C4-2B (cell line): ENCODE measurements around the gene OVCH1.

ENCODE experiments used
- H3K27ac ChIP-seq: fragments of 450-650 bp; 2 replicates; pipeline ENCODE4 v1.5.1; 2017
- ZFX ChIP-seq: fragments of 450-650 bp; IDR thresholded peaks from 2 replicates; pipeline ENCODE4 v1.6.1; 2017
- TF ChIP-seq, protein P1 (sequence below): fragments of 450-650 bp; conservative IDR thresholded peaks from 2 replicates; pipeline ENCODE4 v1.5.1; 2017; ENCODE audit warnings: mild to moderate bottlenecking

OVCH1 gene, protein sequence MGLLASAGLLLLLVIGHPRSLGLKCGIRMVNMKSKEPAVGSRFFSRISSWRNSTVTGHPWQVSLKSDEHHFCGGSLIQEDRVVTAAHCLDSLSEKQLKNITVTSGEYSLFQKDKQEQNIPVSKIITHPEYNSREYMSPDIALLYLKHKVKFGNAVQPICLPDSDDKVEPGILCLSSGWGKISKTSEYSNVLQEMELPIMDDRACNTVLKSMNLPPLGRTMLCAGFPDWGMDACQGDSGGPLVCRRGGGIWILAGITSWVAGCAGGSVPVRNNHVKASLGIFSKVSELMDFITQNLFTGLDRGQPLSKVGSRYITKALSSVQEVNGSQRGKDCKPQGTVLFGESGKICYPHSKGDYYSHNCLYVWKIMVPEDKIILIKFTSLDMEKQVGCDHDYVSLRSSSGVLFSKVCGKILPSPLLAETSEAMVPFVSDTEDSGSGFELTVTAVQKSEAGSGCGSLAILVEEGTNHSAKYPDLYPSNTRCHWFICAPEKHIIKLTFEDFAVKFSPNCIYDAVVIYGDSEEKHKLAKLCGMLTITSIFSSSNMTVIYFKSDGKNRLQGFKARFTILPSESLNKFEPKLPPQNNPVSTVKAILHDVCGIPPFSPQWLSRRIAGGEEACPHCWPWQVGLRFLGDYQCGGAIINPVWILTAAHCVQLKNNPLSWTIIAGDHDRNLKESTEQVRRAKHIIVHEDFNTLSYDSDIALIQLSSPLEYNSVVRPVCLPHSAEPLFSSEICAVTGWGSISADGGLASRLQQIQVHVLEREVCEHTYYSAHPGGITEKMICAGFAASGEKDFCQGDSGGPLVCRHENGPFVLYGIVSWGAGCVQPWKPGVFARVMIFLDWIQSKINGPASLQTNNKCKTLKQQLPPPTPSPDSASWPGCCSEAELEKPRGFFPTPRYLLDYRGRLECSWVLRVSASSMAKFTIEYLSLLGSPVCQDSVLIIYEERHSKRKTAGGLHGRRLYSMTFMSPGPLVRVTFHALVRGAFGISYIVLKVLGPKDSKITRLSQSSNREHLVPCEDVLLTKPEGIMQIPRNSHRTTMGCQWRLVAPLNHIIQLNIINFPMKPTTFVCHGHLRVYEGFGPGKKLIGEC

DNA sequence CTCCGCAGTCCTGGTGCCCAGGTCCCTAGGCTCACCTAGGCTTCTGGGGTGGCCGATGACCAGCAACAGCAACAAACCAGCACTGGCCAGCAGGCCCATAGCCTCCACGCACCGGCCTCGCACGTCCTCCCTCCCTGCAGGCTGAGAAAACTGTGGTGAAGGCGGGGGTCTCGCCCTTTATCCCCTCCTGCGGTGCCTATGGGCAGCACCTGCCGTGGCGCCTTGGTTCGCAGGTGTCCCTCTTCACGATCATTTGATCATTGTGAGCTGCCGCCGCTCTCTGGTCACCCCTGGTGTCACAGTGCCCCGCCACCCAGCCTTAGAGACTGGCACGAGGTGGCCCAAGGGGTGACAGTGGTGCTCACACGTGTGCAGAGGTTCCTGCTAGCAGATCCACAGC lies at the start of gene OVCH1:
TSS of gene OVCH1 (minus strand) at position 99 of the 400 bp plus-strand sequence. CDS start at position 99, 0 bp downstream.
- no peak within 1 kb of the TSS for H3K27ac ChIP-seq
- TF ChIP-seq, protein P1, sequence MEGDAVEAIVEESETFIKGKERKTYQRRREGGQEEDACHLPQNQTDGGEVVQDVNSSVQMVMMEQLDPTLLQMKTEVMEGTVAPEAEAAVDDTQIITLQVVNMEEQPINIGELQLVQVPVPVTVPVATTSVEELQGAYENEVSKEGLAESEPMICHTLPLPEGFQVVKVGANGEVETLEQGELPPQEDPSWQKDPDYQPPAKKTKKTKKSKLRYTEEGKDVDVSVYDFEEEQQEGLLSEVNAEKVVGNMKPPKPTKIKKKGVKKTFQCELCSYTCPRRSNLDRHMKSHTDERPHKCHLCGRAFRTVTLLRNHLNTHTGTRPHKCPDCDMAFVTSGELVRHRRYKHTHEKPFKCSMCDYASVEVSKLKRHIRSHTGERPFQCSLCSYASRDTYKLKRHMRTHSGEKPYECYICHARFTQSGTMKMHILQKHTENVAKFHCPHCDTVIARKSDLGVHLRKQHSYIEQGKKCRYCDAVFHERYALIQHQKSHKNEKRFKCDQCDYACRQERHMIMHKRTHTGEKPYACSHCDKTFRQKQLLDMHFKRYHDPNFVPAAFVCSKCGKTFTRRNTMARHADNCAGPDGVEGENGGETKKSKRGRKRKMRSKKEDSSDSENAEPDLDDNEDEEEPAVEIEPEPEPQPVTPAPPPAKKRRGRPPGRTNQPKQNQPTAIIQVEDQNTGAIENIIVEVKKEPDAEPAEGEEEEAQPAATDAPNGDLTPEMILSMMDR = no peak
- no peak for TF ChIP-seq ZFX

- TF ChIP-seq ZFX = no peak
- TF ChIP-seq, protein P1 = no peak
- no peak overlapping the region for H3K27ac ChIP-seq
These were observed 49.7 kb upstream of the OVCH1 start for GRCh38 chr12:29547151-29547632.

DNA sequence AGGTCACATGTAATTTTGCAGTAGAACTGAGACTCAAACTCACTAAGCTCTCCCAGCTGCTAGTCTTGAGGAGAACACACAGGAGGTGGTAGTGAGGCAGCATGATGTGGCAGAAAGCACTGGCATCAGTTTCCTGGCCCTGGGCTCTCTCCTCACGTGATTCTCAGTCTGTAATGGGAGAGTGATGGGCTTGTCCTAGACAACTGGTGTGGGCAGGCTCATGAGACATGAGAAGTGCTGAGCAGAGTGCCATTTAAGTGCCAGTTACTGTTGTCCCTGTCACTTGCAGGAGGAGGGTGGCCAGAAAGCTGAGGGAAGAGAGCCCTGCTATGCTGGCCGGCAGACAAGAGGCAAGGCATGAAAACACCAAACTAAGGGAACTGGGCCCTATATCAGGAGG lies 48.5 kb upstream of the OVCH1 start:
- H3K27ac ChIP-seq = no peak overlapping the region
- no peak for TF ChIP-seq ZFX
- TF ChIP-seq, protein P1 = no peak

GRCh38 chr12:29545102-29545467 lies 47.6 kb upstream of the OVCH1 start:
- TF ChIP-seq ZFX = no peak
- TF ChIP-seq, protein P1 = no peak
- H3K27ac ChIP-seq = no peak overlapping the region

- TF ChIP-seq ZFX = no peak
- TF ChIP-seq, protein P1 = no peak
- no peak overlapping the region for H3K27ac ChIP-seq
These were observed 47.1 kb upstream of the OVCH1 start for GRCh38 chr12:29544428-29545101.

DNA sequence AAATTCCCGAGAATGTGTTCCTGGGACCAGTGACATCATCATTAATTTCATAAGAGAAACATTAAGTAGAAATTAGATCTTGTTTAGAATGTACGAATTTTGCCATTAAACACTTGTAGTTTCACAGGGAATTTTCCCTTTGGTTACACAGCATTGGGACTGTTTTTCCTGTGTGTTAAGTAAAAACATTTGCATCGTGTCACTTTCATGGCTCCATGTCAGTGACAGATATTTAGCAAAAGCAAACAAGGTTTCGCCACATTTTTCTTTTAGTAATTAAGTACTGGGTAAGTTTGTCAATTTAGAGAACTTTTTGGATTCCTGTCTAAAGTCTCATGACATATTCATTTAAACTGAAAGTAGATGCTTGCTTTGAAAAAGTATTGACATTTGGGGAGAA lies 45.5 kb upstream of the OVCH1 start:
- TF ChIP-seq, protein P1 = no peak
- no peak for TF ChIP-seq ZFX

More for the DNA sequence above, 45.5 kb upstream of the OVCH1 start:
- no peak overlapping the region for H3K27ac ChIP-seq
